HG02870 (cell line): ENCODE measurements around the gene HIP1R.
"Not testable (repeated sequence)": the region's sequence is repeated elsewhere in the genome, so short reads cannot be mapped to it uniquely, and the experiment has no call there.

ENCODE experiments used
- ATAC-seq: cut with Tn5 transposase; IDR thresholded peaks from one replicate; pipeline ENCODE4 v1.9.1; 2021; ENCODE audit warnings: mild to moderate bottlenecking, moderate library complexity; ENCODE audit not compliant: unreplicated experiment

Gene HIP1R, protein sequence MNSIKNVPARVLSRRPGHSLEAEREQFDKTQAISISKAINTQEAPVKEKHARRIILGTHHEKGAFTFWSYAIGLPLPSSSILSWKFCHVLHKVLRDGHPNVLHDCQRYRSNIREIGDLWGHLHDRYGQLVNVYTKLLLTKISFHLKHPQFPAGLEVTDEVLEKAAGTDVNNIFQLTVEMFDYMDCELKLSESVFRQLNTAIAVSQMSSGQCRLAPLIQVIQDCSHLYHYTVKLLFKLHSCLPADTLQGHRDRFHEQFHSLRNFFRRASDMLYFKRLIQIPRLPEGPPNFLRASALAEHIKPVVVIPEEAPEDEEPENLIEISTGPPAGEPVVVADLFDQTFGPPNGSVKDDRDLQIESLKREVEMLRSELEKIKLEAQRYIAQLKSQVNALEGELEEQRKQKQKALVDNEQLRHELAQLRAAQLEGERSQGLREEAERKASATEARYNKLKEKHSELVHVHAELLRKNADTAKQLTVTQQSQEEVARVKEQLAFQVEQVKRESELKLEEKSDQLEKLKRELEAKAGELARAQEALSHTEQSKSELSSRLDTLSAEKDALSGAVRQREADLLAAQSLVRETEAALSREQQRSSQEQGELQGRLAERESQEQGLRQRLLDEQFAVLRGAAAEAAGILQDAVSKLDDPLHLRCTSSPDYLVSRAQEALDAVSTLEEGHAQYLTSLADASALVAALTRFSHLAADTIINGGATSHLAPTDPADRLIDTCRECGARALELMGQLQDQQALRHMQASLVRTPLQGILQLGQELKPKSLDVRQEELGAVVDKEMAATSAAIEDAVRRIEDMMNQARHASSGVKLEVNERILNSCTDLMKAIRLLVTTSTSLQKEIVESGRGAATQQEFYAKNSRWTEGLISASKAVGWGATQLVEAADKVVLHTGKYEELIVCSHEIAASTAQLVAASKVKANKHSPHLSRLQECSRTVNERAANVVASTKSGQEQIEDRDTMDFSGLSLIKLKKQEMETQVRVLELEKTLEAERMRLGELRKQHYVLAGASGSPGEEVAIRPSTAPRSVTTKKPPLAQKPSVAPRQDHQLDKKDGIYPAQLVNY

DNA sequence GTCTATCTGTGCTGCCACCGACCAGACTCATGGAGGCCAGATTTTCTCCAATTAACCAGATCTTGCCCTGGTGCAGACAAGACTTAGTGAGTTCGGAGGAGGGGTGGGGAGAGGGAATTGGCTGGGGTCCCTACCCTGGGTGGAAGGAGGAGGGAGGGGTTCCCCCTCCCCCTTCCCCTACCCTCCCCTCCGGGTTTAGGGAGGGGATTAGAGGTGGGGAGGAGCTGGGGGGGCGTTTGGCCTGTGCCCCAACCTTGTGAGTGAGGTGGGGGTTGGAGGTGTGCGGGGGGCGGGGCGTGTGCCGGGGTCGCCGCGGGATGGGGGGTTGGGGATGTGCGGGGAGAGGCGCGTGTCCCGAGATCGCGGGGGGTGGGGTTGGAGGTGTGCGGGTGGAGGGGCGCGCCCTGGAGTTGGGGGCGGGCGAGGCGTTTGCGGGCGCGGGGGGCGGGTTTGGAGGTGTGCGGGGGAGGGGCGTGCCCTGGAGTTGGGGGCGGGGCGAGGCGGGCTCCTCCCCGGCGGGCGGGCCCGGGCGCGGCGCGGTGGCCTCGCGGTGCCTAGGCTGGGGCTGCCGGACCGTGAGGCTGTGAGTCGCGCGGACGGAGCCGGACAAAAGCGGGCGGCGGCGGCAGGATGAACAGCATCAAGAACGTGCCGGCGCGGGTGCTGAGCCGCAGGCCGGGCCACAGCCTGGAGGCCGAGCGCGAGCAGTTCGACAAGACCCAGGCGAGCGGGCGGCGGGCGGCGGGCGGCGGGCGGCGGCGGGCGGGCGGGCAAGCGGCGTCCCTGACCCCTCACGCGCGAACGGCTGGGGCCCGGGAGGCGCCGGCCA, at the start of gene HIP1R:
Gene HIP1R, plus strand, starts transcription at position 537 of the 829 bp plus-strand sequence. Its CDS starts 94 bp downstream, at position 631.
- ATAC-seq: no peak

DNA sequence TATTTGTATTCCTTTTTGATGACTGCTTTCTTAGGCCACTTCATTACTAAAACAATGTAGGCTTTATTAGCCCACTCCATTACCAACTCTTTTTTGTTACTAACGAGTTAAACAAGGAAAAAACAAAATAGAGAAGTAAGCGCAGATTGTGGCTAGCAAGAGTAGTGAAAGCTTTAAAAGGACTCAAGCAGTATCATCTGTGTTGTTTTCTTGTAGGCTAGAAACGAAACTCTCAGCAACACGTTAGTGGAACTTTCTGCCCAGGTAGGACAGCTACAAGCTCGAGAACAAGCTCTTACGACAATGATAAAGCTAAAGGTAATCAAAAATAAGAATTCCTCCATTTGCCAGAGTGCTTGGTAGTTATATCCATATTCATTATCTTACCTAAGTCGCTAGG, 49.8 kb upstream of the HIP1R start:
- ATAC-seq: no peak

DNA sequence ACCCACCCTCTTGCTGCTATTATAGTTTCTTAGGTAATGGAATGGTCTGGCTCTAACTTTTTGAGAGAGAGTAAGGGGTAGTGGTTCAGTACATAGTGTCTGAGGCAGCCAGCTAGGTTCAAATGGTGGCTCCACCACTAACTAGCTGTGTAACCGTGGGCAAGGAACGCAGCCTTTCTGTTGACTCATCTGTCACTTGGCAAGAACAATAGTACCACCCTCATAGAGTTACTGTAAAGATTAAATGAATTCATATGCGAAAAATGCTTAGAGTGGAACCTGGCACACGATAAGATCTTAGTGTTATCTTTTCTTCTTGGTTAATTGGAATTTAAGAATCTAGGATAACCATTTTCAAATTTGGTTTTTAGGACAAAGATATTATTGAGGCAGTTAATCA, 46.9 kb upstream of the HIP1R start:
- ATAC-seq: no peak

DNA sequence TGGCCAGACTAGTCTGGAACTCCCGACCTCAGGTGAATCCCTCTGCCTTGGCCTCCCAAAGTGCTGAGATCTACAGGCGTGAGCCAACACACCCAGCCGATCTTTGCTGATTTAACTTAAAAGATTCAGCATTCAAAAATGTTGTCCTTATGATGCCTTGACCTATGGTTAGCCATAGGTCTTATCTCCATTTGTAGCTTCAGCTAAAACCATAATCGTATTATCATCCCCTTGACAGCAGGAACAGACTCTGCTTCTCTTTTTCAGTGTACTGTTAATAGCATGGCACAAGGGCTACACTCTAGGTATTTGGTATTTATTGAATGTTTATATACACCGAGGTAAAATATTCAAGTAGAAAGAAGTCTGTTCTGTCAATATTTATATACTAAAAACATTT, 45.6 kb upstream of the HIP1R start:
- no peak for ATAC-seq

DNA sequence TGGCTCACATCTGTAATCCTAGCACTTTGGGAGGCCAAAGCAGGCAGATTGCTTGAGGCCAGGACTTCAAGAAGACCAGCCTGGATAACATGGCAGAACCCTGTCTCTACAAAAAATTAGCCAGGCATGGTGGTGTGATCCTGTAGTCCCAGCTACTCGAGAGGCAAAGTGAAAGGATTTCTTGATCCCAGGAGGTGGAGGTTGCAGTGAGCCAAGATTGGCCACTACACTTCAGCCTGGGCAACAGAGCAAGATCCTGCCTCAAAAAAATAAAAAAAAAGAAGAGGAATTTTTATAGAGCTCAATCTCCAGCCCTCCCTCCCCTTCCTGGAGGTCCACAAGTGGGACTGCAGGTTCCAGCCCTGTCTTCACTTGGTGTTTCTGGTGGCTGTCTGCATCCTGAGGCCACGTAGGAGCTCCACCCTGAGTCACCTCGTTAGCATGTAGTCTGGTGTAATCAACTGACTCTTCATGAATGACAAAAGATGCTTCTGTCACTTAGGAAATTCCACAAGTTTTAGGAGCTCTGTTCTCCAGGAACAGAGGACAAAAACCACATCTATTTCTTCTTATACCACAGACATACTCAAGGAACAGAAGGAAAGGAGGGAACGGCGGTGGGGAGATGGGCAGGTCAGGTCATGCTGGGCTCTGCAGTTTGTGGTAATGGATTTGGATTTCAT, 44.7 kb upstream of the HIP1R start:
- ATAC-seq: no peak

DNA sequence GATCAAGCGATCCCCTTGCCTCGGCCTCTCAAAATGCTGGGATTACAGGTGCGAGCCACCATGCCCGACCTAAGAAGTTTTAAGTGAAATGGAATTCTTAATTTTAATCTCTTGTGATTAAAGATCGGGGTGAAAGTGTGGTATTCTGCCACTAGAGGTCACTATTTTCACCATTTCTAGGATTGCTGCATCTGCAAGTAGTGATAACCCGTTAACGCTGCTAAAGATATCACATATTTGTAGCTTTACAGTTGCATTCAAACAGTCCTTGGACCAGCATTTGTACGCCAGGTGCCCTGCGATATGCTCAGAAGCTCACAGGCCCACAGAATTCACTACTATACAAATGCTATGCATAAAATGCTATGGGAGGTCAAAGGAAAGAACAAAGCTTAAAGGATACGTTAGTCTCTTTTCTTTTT, 41.6 kb upstream of the HIP1R start:
- ATAC-seq: no peak

DNA sequence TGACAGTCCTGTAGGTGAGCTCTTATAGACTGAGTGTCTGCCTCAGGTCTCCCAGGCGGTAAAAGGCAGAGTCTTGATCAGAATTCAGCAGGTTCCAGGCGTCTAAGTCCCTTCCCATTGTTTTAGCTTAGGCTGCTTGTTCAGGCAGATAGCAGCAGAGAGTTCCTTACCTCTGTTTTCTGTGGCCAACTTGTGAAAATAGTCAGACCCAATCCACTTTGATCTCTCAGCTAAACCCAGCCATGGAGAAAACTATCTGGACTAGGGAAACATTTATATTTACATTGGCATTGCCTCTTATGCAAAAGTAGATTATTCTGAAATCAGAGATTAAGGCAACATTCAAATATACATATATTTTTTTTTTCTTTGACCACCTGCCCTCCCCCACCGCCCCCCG, 39.5 kb upstream of the HIP1R start:
- ATAC-seq: no peak

DNA sequence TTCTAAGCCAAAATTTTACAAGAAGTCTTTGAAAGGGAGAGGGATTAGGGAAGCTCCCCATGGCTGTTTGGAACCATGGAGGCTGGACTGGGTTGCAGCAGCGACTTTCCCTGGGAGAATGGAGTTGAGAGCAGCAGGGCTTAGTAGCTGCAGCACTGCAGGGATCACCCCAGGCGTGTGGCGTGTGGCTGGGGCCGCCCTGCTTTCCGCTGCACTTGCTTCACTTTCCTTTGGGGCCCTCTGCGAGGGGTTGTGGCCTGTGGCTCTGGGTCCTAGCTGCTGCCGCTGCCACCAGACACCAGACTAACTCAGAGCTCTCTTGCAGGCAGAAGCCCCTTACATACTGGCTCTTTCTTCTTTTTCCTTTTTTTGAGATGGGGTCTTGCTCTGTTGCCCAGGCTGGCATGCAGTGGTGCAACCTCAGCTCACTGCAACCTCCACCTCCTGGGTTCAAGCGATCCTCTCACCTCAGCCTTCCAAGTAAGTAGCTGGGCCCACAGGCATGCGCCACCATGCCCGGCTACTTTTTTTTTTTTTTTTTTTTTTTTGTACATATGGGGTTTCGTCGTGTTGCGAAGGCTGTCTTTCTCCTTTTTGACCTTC, 35.5 kb upstream of the HIP1R start:
- no peak for ATAC-seq

DNA sequence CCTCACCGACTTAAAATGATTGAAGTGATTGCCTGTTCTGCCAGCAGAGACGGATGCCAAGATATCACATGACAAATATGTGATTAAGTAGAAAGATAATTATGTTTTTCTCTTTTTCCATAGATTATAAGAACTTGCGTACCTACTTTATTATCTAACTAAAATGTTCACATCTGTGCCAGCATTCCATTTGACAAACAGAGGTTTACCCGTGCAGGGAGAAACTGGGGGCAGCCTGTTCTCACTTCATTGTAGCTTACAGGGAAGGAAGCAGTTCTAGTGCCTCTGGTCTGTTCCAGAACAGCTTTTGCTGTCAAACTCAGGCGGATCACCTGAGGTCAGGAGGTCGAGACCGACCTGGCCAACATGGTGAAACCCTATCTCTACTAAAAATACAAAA, 31.3 kb upstream of the HIP1R start:
- no peak for ATAC-seq

DNA sequence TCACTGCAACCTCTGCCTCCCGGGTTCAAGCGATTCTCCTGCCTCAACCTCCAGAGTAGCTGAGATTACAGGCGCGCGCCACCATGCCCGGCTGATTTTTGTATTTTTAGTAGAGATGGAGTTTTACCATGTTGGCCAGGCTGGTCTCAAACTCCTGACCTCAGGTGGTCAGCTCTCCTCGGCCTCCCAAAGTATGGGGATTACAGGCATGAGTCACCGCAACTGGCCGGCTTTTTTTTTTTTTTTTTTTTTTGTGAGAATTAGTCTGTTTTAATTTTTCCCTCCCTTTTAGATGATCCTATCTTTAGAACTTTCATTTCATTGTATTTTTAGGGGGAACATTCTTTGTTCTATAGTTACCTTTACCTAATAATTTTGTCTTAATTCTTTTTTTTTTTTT, 30.3 kb upstream of the HIP1R start:
- ATAC-seq: not testable (repeated sequence)

DNA sequence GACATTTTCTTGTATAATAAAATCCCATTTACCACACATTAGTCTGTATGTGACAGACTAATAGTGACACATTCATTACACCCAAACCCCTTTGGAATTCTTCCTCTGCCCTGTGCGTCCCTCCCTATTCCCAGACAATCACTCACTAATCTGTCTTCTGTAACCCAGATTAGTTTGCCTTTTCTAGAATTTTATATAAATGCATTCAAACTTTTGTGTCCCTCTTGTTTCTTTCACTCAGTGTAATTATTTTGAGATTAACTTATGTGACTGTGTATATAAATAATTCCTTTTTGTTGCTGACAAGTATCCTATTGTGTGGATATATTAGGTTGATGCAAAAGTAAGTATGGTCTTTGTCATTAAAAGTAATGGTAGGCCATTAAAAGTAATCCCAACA, 27.6 kb upstream of the HIP1R start:
- ATAC-seq: no peak

DNA sequence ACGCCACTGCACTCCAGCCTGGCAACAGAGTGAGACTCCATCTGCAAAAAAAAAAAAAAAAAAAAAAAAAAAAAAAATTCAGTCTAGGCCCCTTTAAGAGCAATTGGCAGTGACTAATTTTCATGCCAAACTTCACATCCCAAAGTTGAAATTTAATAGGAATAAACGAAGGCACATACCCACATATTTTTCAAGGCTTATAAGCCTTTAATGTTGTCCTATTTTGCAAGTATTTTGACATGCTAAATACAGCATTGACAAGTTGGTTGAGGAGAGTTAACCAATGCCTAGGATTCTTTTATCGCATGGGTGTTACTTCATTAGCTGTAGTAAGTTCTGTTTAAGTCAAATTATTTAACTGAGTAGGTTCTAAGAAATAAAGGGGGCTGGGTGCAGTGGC, 23.5 kb upstream of the HIP1R start:
- no peak for ATAC-seq

DNA sequence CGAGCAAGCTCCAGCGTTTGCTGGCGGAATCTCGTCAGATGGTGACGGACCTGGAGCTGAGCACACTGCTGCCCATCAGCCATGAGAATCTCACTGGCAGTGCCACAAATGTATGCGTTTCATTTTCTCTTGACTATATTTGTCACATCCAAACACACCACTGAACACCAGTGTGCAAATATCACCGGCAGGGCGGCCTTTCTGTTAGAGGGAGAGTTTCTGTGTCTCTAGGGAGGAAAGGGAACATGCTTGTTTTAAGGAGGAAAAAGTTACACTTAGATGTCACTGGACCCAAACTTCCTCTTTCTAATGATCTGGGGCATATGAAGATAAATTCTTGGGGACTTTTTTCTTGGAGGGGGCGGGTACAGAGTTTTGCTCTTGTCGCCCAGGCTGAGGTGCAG, 21.9 kb upstream of the HIP1R start:
- no peak for ATAC-seq

DNA sequence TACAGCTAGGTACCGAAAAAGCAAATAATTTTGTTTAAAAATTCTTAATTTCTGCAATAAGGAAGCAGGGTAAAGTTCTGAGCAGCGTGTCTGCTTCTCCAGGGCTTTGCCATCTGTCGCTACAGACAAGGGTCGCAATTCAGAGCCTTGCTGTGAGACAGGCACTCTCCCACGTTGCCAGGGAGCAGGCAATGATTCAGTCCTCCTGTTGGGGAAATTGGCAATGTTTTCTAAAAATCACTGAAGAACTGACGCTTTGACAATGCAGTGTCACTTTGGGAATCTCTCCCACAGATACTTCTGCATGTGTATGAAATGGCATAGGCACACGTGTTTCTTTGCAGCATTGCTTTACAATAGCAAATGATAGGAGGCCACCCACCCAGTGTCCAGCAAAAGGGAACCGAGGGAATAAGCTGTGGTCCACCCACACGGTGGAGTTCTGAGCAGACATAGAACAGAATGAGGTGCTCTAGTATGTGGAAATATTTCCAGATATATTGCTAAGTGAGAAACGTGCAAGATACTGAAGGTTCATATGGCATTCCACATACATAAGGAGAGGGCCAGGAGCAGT, 16.0 kb upstream of the HIP1R start:
- ATAC-seq: no peak

DNA sequence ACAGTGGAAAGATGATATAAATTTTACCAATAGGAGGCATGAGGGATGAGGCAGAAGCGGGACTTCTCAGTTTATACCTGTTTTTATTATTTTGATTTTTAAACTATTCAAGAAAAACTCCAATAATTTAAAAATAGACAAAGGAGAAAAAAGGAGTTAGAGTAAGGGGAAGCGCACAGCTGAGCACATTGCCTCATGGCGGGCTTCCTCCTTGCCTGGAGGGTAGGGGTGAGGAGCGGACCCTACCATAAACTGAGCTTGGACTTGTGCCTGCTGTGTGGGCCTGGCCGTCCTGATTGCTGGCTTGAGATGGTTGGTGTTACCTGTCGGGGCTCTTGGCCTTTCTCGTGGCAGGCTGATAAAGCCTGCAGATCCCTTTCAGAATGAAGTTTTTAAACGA, 15.1 kb upstream of the HIP1R start:
- ATAC-seq: no peak

DNA sequence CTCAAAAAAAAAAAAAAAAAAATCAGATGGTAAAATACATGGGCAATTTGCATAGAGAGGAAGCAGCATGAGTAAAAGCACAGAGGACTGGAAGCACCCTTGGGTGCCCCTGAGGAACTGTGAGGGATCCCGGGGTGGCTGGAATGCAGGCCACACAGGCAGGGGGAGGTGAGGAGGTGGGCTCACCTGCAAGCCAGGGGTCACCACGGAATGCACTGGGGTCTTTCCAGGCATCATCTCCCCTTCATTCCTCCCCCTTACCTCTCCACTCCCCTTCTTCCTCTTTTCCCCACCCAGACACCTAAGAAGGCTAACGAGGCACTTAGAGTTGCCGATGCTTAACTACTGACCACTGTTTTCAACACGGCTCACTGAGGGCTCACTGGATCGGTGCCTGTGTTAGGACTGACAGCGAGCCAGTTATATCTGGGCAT, 14.4 kb upstream of the HIP1R start:
- no peak for ATAC-seq

DNA sequence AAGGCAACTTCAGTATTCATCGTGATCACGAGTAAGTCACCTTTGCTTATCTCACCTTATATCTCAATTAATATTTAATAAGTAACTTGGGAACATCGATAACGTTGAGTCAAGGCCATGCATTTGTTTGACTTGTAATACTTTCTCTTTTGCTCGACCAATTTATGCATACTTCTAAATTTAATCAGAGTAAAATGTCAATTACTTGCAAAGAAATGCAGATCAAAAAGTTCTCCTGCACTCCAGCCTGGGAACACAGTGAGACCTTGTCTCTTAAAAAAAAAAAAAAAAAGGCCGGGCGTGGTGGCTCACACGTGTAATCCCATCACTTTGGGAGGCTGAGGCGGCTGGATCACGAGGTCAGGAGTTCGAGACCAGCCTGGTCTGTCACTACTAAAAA, 11.8 kb upstream of the HIP1R start:
- no peak for ATAC-seq

DNA sequence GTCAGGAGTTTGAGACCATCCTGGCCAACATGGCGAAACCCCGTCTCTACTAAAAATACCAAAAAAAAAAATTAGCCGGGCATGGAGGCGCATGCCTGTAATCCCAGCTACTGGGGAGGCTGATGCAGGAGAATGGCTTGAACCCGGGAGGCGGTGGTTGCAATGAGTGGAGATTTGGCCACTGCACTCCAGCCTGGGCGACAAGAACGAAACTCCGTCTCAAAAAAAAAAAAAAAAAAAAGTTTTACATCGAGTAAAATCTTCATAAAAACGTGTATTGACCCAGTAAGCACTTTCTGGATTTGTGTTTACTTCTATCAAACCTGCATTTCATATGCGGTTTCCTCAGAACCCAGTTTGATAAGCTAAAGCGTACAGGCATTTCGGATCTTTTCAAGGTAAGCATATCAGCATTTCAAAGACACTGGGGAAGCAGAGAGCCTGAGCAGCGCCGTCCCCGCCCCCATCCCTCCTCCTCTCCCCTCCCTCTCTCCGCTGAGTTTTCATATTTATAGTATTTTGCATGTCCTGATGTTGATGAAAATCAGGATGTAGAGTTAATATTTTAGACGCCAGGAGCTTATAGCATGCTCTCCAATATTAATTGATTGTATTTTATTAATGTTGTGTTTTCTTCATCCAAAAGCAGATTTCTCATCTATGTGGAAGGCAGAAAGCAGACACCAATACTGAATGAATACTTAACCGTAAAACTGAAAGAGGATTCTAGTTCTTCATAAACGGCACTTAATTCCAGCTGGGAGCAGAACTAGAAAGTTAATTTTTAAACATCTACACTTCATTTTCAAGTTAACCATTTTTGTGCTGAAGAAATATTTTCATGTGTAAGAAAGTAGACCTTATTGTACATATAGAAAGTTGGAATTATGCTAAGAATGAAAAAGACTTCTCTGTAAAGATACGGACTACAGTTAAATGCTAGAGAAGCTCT, 9.2 kb upstream of the HIP1R start:
- ATAC-seq: no peak
